CD4-positive, CD25-positive, alpha-beta regulatory T cell (primary cell): ENCODE data around the gene LIPC. TPM values are rescaled to one million over a fixed set of nuclear protein-coding genes. Genes with fewer than 3 reads are reported as not detected.
A peak's percentile ranks its signal among the peaks of the same experiment; 100 is the strongest.

Source experiments
- ATAC-seq, 2 donors: fragments of 150-1000 bp; cut with Tn5 transposase; one replicate each; pipeline ENCODE4 v1.10.0; 2021; ENCODE audit warnings: low read depth in 2 of 2, moderate number of reproducible peaks in 2 of 2, moderate library complexity in 1 of 2
- DNase-seq, 3 donors: peaks; one replicate each; pipeline versions ENCODE4 v3.0.0 to v3.0.0-alpha.2; 2012 to 2022; ENCODE audit warnings: mixed read lengths in 1 of 3
- H3K27ac ChIP-seq: one replicate; pipeline ENCODE4 v1.7.0; 2013; ENCODE audit warnings: mild to moderate bottlenecking, low read length; ENCODE audit not compliant: insufficient read depth, poor library complexity, severe bottlenecking
- H3K27me3 ChIP-seq: one replicate; pipeline ENCODE4 v1.7.0; 2013; ENCODE audit warnings: low read length; ENCODE audit not compliant: control insufficient read depth, insufficient read depth
- H3K36me3 ChIP-seq: one replicate; pipeline ENCODE4 v1.7.0; 2013; ENCODE audit warnings: mild to moderate bottlenecking, low read length, moderate library complexity; ENCODE audit not compliant: control insufficient read depth, insufficient read depth
- H3K4me1 ChIP-seq: 2 replicates; pipeline ENCODE4 v1.7.0; 2013; ENCODE audit warnings: mild to moderate bottlenecking, low read length; ENCODE audit not compliant: insufficient read depth, control insufficient read depth, poor library complexity, severe bottlenecking
- H3K4me3 ChIP-seq: one replicate; pipeline ENCODE4 v1.7.0; 2013; ENCODE audit warnings: low read depth, mild to moderate bottlenecking, low read length, moderate library complexity
- H3K9me3 ChIP-seq, 2 experiments: 1 replicate in 1 of 2; 2 replicates in 1 of 2; pipeline ENCODE4 v1.7.0; 2013; ENCODE audit warnings: low read length in 2 of 2, mild to moderate bottlenecking in 1 of 2, moderate library complexity in 1 of 2; ENCODE audit not compliant: control insufficient read depth in 2 of 2
- H3K27ac Mint-ChIP-seq, 3 donors: one replicate each; pipeline ENCODE4 v1.8.0; 2020 to 2022; ENCODE audit warnings: mild to moderate bottlenecking in 3 of 3, mixed read lengths in 3 of 3, moderate library complexity in 2 of 3
- H3K27me3 Mint-ChIP-seq: one replicate; pipeline ENCODE4 v1.8.0; 2022; ENCODE audit warnings: mild to moderate bottlenecking, mixed read lengths
- H3K36me3 Mint-ChIP-seq: one replicate; pipeline ENCODE4 v1.8.0; 2020; ENCODE audit warnings: mixed read lengths
- H3K4me1 Mint-ChIP-seq, 4 donors: one replicate each; pipeline ENCODE4 v1.8.0; 2020 to 2022; ENCODE audit warnings: mixed read lengths in 4 of 4, mild to moderate bottlenecking in 1 of 4
- H3K4me3 Mint-ChIP-seq, 4 donors: one replicate each; pipeline ENCODE4 v1.8.0; 2020 to 2022; ENCODE audit warnings: mild to moderate bottlenecking in 4 of 4, mixed read lengths in 4 of 4, moderate library complexity in 3 of 4
- H3K9me3 Mint-ChIP-seq, 7 donors: one replicate each; pipeline ENCODE4 v1.8.0; 2020 to 2022; ENCODE audit warnings: mixed read lengths in 7 of 7, mild to moderate bottlenecking in 3 of 7, moderate library complexity in 2 of 7
- polyA plus RNA-seq, 4 donors: library from polyadenylated mRNA; unstranded; fragments of 300-500 nt; fragmentation: Illumina TruSeq; gene quantifications; one replicate each; pipeline ENCODE4 v1.2.3, GENCODE V29; 2021
- total RNA-seq: library from RNA; stranded (reverse); gene quantifications from one replicate; pipeline ENCODE4 v1.2.3, GENCODE V29; 2022

Gene LIPC
- total and polyA plus RNA-seq, 5 donors from 2014 or later = 0.54 to 1.7 (median 1.6) TPM

DNA sequence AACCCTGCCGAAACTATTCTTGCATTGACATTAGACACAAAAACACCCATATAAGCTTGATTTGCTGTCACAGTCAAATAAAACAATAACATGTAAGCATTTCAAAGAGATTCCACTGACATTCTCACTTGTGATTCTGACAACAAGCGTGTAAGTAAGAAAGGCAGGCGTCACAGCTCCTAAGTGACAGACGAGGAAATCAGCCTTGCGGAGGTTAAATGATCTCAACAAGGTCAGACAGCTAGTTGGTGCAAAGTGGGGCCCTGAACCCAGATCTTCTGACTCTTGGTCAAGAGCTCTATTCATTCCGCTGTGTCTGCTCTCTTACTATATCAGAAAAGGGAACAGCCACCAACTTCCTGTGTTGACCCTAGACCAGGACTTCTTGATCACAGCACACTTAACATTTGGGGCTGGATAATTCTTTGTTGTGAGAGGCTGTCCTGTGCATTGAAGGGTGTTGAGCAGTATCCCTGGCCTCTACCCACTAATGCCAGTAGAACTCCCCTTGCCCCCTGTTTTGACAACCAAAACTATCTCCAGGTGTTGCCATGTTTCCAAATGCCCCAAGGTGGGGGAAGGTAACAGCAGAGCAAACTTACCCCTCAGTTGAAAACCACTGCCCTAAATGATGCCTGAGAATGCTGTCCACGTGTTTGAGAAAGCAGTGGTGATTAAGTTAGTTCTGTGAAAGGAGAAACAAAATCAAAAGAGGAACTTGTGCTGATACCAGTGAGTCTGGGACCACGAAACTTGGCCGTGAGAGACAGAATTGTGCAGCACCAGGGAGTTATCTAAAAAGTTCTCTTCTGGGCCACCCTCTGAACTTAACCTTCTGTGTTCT lies 86.1 kb downstream of the LIPC start:
- H3K4me1 ChIP-seq = peaks cover 14% of the 10 kb centered on the region

DNA sequence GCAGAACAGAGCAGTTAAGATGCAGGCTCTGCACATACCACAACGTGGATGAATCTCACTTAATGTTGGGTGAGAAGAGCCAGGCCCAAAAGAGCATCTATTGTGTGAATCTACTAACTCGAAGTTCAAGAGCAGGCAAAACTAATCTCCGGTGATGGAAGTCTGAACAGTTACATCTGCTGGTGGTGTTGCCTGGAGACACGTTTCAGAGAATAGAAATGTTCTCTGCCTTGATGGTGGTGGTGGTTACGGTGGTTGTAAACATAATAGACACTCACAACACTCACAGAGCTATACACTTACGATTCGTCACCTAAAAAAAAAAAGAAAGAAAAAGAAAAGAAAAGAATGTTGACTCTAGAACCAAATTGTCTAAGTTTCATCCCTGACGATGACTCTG lies 86.8 kb downstream of the LIPC start:
- DNase-seq = peak in 1 of 3 donors; percentile 45
- Mint-ChIP-seq H3K27ac (peak overlapping the region; percentile 7 to 84 (median 16)), H3K36me3 (peaks cover 4% of the 10 kb centered on the region), H3K9me3 (peaks cover 0 to 5% (median 0%) of the 10 kb centered on the region in 7 donors), H3K4me1 (peaks cover 19 to 56% (median 24%) of the 10 kb centered on the region in 4 donors), H3K4me3 (peak overlapping the region in 2 of 4 donors; percentile 19 to 40), H3K27me3 (no peaks in the 10 kb centered on the region)
- ATAC-seq = no peak
- H3K27me3 ChIP-seq = no peaks in the 10 kb centered on the region
- H3K36me3 ChIP-seq = no peaks in the 10 kb centered on the region
- no peak overlapping the region for H3K27ac ChIP-seq
- peaks cover 14% of the 10 kb centered on the region for H3K4me1 ChIP-seq
- H3K9me3 ChIP-seq = no peaks in the 10 kb centered on the region
- no peak overlapping the region for H3K4me3 ChIP-seq

More for the DNA sequence above, 86.1 kb downstream of the LIPC start:
- H3K4me3 ChIP-seq = no peak overlapping the region
- H3K27me3 ChIP-seq = no peaks in the 10 kb centered on the region
- H3K27ac ChIP-seq = no peak overlapping the region
- DNase-seq = peak in 1 of 3 donors; percentile 40
- no peaks in the 10 kb centered on the region for H3K36me3 ChIP-seq
- Mint-ChIP-seq H3K9me3 (peaks cover 0 to 5% (median 0%) of the 10 kb centered on the region in 7 donors), H3K27ac (peak overlapping the region; percentile 7 to 84 (median 68)), H3K27me3 (no peaks in the 10 kb centered on the region), H3K4me1 (peaks cover 19 to 58% (median 24%) of the 10 kb centered on the region in 4 donors), H3K36me3 (peaks cover 4% of the 10 kb centered on the region), H3K4me3 (peak overlapping the region in 2 of 4 donors; percentile 38 to 40)
- H3K9me3 ChIP-seq = no peaks in the 10 kb centered on the region
- ATAC-seq = peak in 1 of 2 donors; percentile 20

DNA sequence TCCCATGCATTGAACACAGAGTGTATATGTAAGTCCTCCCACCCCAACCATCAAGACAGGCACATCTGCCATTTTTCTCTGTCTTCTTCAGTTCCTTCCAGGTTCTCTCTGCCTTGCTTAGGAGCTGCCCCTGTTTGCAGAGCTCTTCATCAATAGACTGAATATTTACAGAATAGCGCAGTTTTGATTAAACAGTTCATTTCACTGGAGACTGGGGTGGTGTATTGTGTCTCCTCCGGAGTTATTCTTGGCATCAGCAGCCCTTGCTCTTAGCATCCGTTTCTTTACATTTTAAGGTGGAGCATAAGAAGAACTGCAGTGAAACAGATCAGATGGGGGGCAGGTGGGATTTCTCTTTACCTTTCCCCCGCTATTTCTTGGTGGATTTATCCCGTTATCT lies 87.7 kb downstream of the LIPC start:
- Histone ChIP-seq H3K9me3 (no peaks in the 10 kb centered on the region), H3K27me3 (no peaks in the 10 kb centered on the region), H3K27ac (no peak overlapping the region), H3K36me3 (no peaks in the 10 kb centered on the region), H3K4me3 (no peak overlapping the region), H3K4me1 (peaks cover 14% of the 10 kb centered on the region)
- Mint-ChIP-seq H3K4me1 (peaks cover 19 to 51% (median 24%) of the 10 kb centered on the region in 4 donors), H3K9me3 (peaks cover 0 to 5% (median 0%) of the 10 kb centered on the region in 7 donors), H3K27ac (no peak overlapping the region), H3K36me3 (peaks cover 4% of the 10 kb centered on the region), H3K27me3 (no peaks in the 10 kb centered on the region), H3K4me3 (no peak overlapping the region)
- ATAC-seq = no peak
- DNase-seq = no peak

DNA sequence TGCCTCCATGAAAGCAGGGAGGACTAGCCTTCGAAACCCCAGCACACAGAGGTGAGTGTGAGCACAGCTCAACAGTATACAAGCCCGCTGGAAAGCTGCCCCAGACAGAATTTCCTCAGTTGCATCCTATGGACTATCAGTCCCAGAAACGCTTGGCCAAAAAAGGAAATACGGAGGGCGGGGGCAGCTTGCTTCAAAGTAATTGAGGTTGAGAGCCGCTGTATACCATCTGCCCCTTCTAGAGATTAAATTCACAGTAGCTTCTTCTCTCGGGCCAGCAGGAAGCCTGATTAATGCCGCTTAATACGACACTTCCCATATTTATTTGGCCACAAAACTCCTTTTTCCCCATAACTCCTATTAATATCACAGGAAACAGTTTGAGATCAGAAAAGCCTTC lies 88.7 kb downstream of the LIPC start:
- Histone ChIP-seq H3K27me3 (no peaks in the 10 kb centered on the region), H3K36me3 (no peaks in the 10 kb centered on the region), H3K9me3 (no peaks in the 10 kb centered on the region), H3K4me3 (no peak overlapping the region), H3K4me1 (peaks cover 14% of the 10 kb centered on the region), H3K27ac (no peak overlapping the region)
- DNase-seq = no peak
- peaks cover 18 to 50% (median 27%) of the 10 kb centered on the region in 4 donors for H3K4me1 Mint-ChIP-seq
- H3K27ac Mint-ChIP-seq = peak overlapping the region in 2 of 3 donors; percentile 10 to 56
- ATAC-seq = no peak
- H3K9me3 Mint-ChIP-seq = peaks cover 0 to 5% (median 0%) of the 10 kb centered on the region in 7 donors
- H3K36me3 Mint-ChIP-seq = peaks cover 4% of the 10 kb centered on the region
- H3K27me3 Mint-ChIP-seq = no peaks in the 10 kb centered on the region
- H3K4me3 Mint-ChIP-seq = peak overlapping the region in 2 of 4 donors; percentile 47 to 72

DNA sequence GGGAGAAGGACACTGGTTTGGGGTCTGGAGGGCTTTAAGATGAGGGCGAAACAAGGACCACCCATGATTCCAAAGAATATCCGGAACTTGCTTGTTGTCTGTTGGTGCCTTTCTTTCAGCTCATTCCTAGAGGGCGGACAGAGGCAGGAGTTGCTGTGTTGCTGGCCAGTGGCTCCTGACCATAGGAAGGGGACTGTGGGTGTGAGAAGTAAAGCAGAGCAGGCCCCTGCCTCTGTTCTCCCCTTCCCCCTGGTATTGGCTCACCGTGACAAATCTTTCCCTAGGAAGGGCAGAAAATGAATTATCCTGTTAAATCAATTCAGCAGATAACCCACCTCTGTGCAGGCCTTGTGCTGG lies 89.1 kb downstream of the LIPC start:
- Histone ChIP-seq H3K4me3 (no peak overlapping the region), H3K36me3 (no peaks in the 10 kb centered on the region), H3K27ac (no peak overlapping the region), H3K27me3 (no peaks in the 10 kb centered on the region), H3K4me1 (peaks cover 14% of the 10 kb centered on the region), H3K9me3 (no peaks in the 10 kb centered on the region)
- Mint-ChIP-seq H3K36me3 (peaks cover 4% of the 10 kb centered on the region), H3K27ac (peak overlapping the region in 1 of 3 donors; percentile 42), H3K4me1 (peaks cover 14 to 46% (median 24%) of the 10 kb centered on the region in 4 donors), H3K9me3 (peaks cover 0 to 5% (median 0%) of the 10 kb centered on the region in 7 donors), H3K27me3 (no peaks in the 10 kb centered on the region), H3K4me3 (peak overlapping the region in 1 of 4 donors; percentile 13)
- ATAC-seq = no peak
- no peak for DNase-seq

DNA sequence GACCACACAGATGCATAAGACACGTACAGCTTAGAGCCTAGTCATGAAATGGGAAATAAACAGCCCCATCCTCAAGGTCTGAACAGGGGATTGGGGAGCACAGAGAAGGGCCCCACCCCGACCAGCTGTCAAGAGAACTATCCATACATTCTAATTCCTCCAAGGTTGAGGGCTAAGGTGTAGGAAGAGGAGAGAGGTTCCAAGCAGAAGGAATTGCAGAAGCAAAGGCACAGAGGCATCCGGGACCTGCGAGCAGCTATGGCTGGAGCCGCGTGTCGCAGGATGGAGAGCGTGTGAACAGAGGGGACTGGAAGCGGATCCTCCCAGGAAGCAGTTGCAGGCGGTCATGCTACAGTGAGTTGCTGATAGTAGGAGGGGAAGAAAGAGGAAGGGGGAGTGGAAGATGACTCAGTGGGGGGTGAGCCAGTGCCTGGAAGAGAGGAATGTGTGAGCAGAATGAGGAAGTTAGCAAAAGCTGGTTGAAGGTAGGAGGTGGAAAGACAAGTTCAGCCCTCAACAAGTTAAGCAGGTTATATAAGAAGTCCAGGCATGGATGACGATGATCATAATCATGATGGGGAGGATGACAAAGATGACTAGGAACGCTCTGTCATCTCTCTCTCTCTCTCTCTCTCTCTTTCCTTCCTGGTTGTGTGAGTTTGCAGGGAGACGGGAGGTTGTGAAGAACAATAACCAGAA lies 89.7 kb downstream of the LIPC start:
- peak in 1 of 2 donors; percentile 32 for ATAC-seq
- no peaks in the 10 kb centered on the region for H3K27me3 ChIP-seq
- Mint-ChIP-seq H3K4me3 (peak overlapping the region in 1 of 4 donors; percentile 13), H3K9me3 (peaks cover 0 to 4% (median 0%) of the 10 kb centered on the region in 7 donors), H3K27me3 (no peaks in the 10 kb centered on the region), H3K36me3 (peaks cover 1% of the 10 kb centered on the region), H3K27ac (peak overlapping the region in 1 of 3 donors; percentile 87), H3K4me1 (peaks cover 10 to 40% (median 20%) of the 10 kb centered on the region in 4 donors)
- no peak overlapping the region for H3K4me3 ChIP-seq
- no peak overlapping the region for H3K27ac ChIP-seq
- no peaks in the 10 kb centered on the region for H3K9me3 ChIP-seq
- DNase-seq = no peak
- H3K4me1 ChIP-seq = peaks cover 14% of the 10 kb centered on the region
- H3K36me3 ChIP-seq = no peaks in the 10 kb centered on the region

DNA sequence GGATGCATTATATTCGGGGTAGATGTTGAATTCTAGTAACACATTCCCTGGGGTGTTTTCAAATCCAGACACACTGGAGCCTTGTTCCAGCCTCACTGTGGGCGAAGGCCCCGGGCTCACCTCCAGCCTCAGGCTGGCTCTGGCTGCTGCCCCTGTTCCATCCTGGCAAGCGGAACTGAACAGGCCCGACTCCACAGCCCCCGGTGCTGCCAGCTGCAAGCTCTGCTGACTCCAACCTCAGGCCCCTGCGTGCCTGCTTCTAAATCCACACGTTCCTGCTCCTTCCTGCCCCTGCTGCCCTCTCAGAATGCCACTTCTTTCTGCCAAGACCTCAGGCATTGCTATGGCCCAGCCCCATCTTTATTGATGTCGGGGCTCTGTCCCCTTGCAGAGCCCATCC lies 90.6 kb downstream of the LIPC start:
- Histone ChIP-seq H3K36me3 (no peaks in the 10 kb centered on the region), H3K9me3 (no peaks in the 10 kb centered on the region), H3K27me3 (no peaks in the 10 kb centered on the region), H3K27ac (no peak overlapping the region), H3K4me1 (peaks cover 10% of the 10 kb centered on the region), H3K4me3 (no peak overlapping the region)
- H3K36me3 Mint-ChIP-seq = no peaks in the 10 kb centered on the region
- H3K27ac Mint-ChIP-seq = peak overlapping the region in 1 of 3 donors; percentile 61
- peaks cover 7 to 31% (median 14%) of the 10 kb centered on the region in 4 donors for H3K4me1 Mint-ChIP-seq
- no peaks in the 10 kb centered on the region for H3K27me3 Mint-ChIP-seq
- H3K9me3 Mint-ChIP-seq = peaks cover 0 to 2% (median 0%) of the 10 kb centered on the region in 7 donors
- DNase-seq = no peak
- H3K4me3 Mint-ChIP-seq = no peak overlapping the region
- ATAC-seq = no peak
